ENCODE measurements around the gene MICAL2. TPM values are rescaled to one million over a fixed set of nuclear protein-coding genes. Genes with fewer than 3 reads are reported as not detected.

MICAL2 gene
- total RNA-seq, 1 experiment from 2014 or later = 37.4 TPM

GRCh38 chr11:12276831-12277475 lies 166.6 kb downstream of the MICAL2 start:
- ChIA-PET CTCF (interaction anchor here (1.0 kb wide), 1 partner anchor 12 kb away, joined by 3 read pairs; no protein-coding TSS in a partner anchor), POLR2A (no interaction called here), RAD21 (ENCODE audit: low non-redundant PET in 1 of 2, low total read pairs in 2 of 2, uncharacterized antibody in 2 of 2, unreplicated experiment in 2 of 2) (no interaction called here)
- H3K4me1 ChIP-seq (ENCODE audit: control insufficient read depth in 1 of 2, insufficient read depth in 2 of 2, low read length in 2 of 2) = peaks cover 0 to 25% of the 10 kb centered on the region in 2 experiments; a peak in 1 of 4 replicates
- DNase-seq (ENCODE audit: low read depth, low spot score) = no peak
- H3K27ac ChIP-seq (ENCODE audit: low read depth, low read length) = no peak overlapping the region
- H3K9me2 ChIP-seq (ENCODE audit: insufficient read depth) = no peaks in the 10 kb centered on the region
- intact Hi-C loops (cut with micrococcal nuclease) = no loop called here
- no peak for ATAC-seq
- no TSS peak for BruUV-seq (replicated peaks)
- TF ChIP-seq EZH2phosphoT487 (IDR thresholded peaks at IDR 0.05; ENCODE audit: borderline replicate concordance) (no peak), FOSL1 (IDR thresholded peaks at IDR 0.05; ENCODE audit: low read depth) (no peak), JUND (IDR thresholded peaks at IDR 0.05) (no peak), POLR2A (IDR thresholded peaks at IDR 0.05; ENCODE audit: borderline replicate concordance, extremely low read depth, insufficient read depth, insufficient read length) (no peak), MAX (IDR thresholded peaks at IDR 0.05) (no peak), SP1 (IDR thresholded peaks at IDR 0.05; ENCODE audit: low read depth) (no peak), CTCF (IDR thresholded peaks at IDR 0.05 in 2 of 3, conservative IDR thresholded peaks at IDR 0.05 in 1 of 3; ENCODE audit: borderline replicate concordance in 1 of 3, insufficient read depth in 1 of 3, low read depth in 2 of 3, low read length in 2 of 3) (no peak), CEBPB (IDR thresholded peaks at IDR 0.05; ENCODE audit: low read depth) (no peak)
- no peaks in the 10 kb centered on the region for H4K20me1 ChIP-seq (ENCODE audit: insufficient read depth)
- no peaks in the 10 kb centered on the region for H3K79me2 ChIP-seq (ENCODE audit: insufficient read depth, low read length)
- H3K4me3 ChIP-seq (replicated peaks in 1 of 2; ENCODE audit: low read depth in 1 of 2, low read length in 2 of 2) = no peak overlapping the region
- H3K9me3 ChIP-seq (ENCODE audit: control insufficient read depth in 1 of 2, insufficient read depth in 1 of 2, low read depth in 1 of 2, low read length in 2 of 2) = no peaks in the 10 kb centered on the region
- no peak overlapping the region for H3K9ac ChIP-seq (ENCODE audit: low read length)
- no peak overlapping the region for H2AFZ ChIP-seq (ENCODE audit: low read depth, low read length, poor library complexity, severe bottlenecking)
- H3K36me3 ChIP-seq (ENCODE audit: control insufficient read depth in 1 of 2, insufficient read depth in 2 of 2, low read length in 2 of 2) = no peaks in the 10 kb centered on the region
- no peaks in the 10 kb centered on the region for H3K27me3 ChIP-seq (ENCODE audit: insufficient read depth, low read length)
- no peak overlapping the region for H3K4me2 ChIP-seq (ENCODE audit: low read length)

All from HCT116 (cell line).